ENCODE results near the gene ARAP2. TPM values are rescaled to one million over a fixed set of nuclear protein-coding genes. Genes with fewer than 3 reads are reported as not detected.

ARAP2 gene
- total and polyA plus RNA-seq, 2 experiments from 2014 or later: 0.70 to 2.6 TPM

DNA sequence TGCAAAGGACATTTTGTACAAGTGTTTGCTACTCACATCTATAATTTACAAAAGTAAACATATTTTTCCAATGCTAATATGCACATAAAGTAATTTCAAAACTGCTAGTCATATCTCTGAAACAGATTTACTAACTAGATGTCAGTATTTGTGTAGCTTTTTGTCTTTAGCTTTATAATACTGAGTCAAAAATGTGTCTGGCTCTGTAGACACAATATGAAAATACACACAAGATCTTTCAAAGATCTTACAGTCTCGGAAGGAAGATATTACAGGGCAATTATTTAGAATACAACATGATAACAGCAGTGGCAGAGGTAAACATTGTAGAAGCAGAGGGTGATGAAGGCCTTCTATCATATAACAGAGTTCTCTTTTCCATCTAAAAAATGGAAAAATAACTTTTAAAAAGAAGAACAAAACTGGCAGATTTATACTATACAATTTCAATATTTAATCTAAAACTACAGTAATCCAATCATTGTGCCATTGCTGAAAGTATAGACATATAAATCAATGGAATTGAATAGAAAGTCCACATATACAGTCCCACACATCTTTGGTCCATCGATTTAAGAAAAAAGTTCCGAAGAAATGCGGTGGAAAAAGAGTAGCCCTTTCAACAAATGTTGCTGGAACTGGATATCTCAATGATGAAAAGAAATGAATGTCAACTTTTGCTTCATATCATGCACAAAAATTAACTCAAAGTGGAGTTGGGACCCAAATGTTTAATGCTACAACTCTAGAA, 29.4 kb downstream of the ARAP2 start:
- Histone ChIP-seq H3K27ac (no peak overlapping the region), H3K27me3 (no peaks in the 10 kb centered on the region), H3K4me3 (no peak overlapping the region), H3K4me1 (ENCODE audit: low read depth) (no peaks in the 10 kb centered on the region), H3K9me3 (ENCODE audit: low read depth) (no peaks in the 10 kb centered on the region), H3K36me3 (no peaks in the 10 kb centered on the region)
- TF ChIP-seq, protein P1, sequence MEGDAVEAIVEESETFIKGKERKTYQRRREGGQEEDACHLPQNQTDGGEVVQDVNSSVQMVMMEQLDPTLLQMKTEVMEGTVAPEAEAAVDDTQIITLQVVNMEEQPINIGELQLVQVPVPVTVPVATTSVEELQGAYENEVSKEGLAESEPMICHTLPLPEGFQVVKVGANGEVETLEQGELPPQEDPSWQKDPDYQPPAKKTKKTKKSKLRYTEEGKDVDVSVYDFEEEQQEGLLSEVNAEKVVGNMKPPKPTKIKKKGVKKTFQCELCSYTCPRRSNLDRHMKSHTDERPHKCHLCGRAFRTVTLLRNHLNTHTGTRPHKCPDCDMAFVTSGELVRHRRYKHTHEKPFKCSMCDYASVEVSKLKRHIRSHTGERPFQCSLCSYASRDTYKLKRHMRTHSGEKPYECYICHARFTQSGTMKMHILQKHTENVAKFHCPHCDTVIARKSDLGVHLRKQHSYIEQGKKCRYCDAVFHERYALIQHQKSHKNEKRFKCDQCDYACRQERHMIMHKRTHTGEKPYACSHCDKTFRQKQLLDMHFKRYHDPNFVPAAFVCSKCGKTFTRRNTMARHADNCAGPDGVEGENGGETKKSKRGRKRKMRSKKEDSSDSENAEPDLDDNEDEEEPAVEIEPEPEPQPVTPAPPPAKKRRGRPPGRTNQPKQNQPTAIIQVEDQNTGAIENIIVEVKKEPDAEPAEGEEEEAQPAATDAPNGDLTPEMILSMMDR (IDR thresholded peaks at IDR 0.05; ENCODE audit: low read depth, low read length): no peak
- no peak for DNase-seq (ENCODE audit: low read depth in 1 of 2, low spot score in 1 of 2)

- TF ChIP-seq, protein P1 (IDR thresholded peaks at IDR 0.05; ENCODE audit: low read depth, low read length): no peak
- Histone ChIP-seq H3K27ac (no peak overlapping the region), H3K4me1 (ENCODE audit: low read depth) (no peaks in the 10 kb centered on the region), H3K9me3 (ENCODE audit: low read depth) (no peaks in the 10 kb centered on the region), H3K27me3 (no peaks in the 10 kb centered on the region), H3K4me3 (no peak overlapping the region), H3K36me3 (no peaks in the 10 kb centered on the region)
- DNase-seq (ENCODE audit: low read depth in 1 of 2, low spot score in 1 of 2): no peak
Measured at GRCh38 chr4:36213977-36214376, 30.3 kb downstream of the ARAP2 start.

DNA sequence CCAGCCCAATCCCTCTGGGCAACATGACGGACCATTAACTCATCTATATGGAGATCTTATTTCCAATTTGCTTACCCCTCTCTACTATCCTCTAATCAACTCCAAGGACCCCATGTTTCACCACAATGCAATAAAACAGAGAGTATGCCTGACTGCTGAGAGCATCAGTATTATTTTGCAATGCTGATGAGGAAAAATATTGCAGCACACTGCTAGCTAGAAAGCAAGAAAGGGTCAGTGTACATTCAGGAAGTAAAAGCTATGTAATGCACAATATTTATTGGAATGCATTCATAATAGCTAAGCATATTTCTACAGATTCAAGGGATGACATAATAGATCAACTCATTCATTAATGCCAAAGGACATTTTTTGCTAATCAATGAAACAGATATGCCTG, 33.2 kb downstream of the ARAP2 start:
- no peaks in the 10 kb centered on the region for H3K36me3 ChIP-seq
- H3K27me3 ChIP-seq: no peaks in the 10 kb centered on the region
- TF ChIP-seq, protein P1 (IDR thresholded peaks at IDR 0.05; ENCODE audit: low read depth, low read length): no peak
- no peak overlapping the region for H3K4me3 ChIP-seq
- no peaks in the 10 kb centered on the region for H3K9me3 ChIP-seq (ENCODE audit: low read depth)
- no peaks in the 10 kb centered on the region for H3K4me1 ChIP-seq (ENCODE audit: low read depth)
- no peak overlapping the region for H3K27ac ChIP-seq
- no peak for DNase-seq (ENCODE audit: low read depth in 1 of 2, low spot score in 1 of 2)

DNA sequence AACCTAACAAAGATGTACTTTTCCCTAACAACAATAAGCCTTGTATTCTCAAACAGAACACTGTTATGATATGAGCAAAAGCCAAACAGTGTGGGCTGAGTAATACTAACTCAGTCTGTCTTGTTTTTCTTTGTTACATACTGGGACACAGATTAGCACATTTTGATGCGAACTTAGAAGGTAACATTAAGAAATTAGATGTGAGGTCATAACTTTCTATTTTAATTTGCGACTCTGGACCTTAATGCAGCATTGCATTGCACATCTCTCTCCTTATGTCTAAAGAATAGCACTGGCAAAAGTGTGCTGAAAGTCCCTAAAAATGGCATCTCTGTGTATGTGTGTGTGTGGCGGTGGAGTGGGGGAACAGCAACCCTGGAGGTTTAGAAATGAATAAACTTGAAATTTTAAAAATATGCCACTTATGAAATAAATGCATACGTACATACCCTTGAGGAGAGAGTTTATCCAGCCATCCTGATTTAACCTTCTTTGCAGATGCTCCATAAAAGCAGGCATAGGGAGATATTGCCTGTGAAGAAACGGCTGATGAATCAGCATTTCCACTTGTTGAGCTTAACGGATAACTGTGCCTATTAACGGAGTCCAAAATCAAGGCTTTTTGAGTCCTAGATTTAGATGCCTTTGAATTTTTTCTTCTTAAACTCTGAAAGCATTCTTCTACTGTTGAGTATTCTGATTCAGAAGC, 34.2 kb downstream of the ARAP2 start:
- H3K9me3 ChIP-seq (ENCODE audit: low read depth): no peaks in the 10 kb centered on the region
- H3K27me3 ChIP-seq: no peaks in the 10 kb centered on the region
- no peak overlapping the region for H3K4me3 ChIP-seq
- H3K36me3 ChIP-seq: no peaks in the 10 kb centered on the region
- H3K27ac ChIP-seq: no peak overlapping the region
- TF ChIP-seq, protein P1 (IDR thresholded peaks at IDR 0.05; ENCODE audit: low read depth, low read length): no peak
- DNase-seq (ENCODE audit: low read depth in 1 of 2, low spot score in 1 of 2): no peak
- H3K4me1 ChIP-seq (ENCODE audit: low read depth): no peaks in the 10 kb centered on the region

DNA sequence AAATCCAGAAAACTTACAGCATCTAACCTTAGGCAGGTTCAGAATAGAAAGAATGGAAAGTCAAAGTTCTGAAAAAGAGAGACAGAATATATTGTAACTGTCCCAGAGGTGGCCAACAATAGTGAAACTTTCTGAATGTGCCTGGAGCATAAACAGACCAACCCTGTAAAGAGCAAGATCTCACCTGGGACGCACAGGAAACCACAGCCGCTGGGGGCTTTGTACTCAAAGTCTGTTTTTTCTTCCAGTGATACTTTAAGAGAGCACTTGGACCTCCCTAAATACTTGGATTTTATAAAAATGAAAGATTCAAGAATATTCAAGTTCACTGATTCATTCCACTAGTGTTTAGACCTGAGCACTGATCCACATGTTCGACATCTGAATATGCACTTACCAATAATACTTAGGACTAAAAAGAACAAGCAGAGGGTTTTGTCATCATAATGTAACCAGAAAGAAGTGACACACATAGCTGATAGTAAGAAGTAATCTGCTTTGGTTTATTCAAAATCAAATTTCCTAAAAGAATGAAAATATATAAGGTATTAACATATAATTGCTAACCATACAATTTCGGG, 35.3 kb downstream of the ARAP2 start:
- H3K36me3 ChIP-seq: no peaks in the 10 kb centered on the region
- TF ChIP-seq, protein P1 (IDR thresholded peaks at IDR 0.05; ENCODE audit: low read depth, low read length): no peak

More for the DNA sequence above, 35.3 kb downstream of the ARAP2 start:
- Histone ChIP-seq H3K27ac (no peak overlapping the region), H3K4me1 (ENCODE audit: low read depth) (no peaks in the 10 kb centered on the region), H3K4me3 (no peak overlapping the region), H3K27me3 (no peaks in the 10 kb centered on the region), H3K9me3 (ENCODE audit: low read depth) (no peaks in the 10 kb centered on the region)
- DNase-seq (ENCODE audit: low read depth in 1 of 2, low spot score in 1 of 2): no peak

All from cardiac muscle cell (in vitro differentiated cells and primary cell).